Measurements from ENCODE around the gene HECTD3. TPM values are rescaled to one million over a fixed set of nuclear protein-coding genes. Genes with fewer than 3 reads are reported as not detected.

HECTD3 gene
- total RNA-seq, 1 experiment from 2014 or later = 18.6 TPM

- Histone ChIP-seq H3K9me3 (ENCODE audit: insufficient read depth, low read depth) (no peaks in the 10 kb centered on the region), H3F3A (ENCODE audit: insufficient read depth, low read depth) (peaks cover 9% of the 10 kb centered on the region; the same call in 1 of the 2 replicates), H3K4me3 (no peak overlapping the region), H3K4me1 (replicated peaks; ENCODE audit: insufficient read depth) (peaks cover 10% of the 10 kb centered on the region; the same call in 1 of the 2 replicates), H3K79me2 (ENCODE audit: low read depth) (no peaks in the 10 kb centered on the region), H3K27ac (no peak overlapping the region), H3K27me3 (ENCODE audit: insufficient read depth, low read depth) (no peaks in the 10 kb centered on the region), H3K36me3 (ENCODE audit: low read depth) (no peaks in the 10 kb centered on the region), H3K4me2 (no peak overlapping the region), H4K20me1 (ENCODE audit: insufficient read depth) (no peaks in the 10 kb centered on the region), H2AFZ (no peak overlapping the region), H3K9me2 (ENCODE audit: insufficient read depth) (no peaks in the 10 kb centered on the region)
- no TSS peak for BruUV-seq (replicated peaks)
- CTCF ChIA-PET = no interaction called here
- POLR2A ChIA-PET (ENCODE audit: unreplicated experiment) = interaction anchor here (0.6 kb wide), 2 partner anchors 306 to 1214 kb away, joined by 3 to 9 read pairs; partner anchors contain the start of gene RAD54L
- TF ChIP-seq EZH2 (IDR thresholded peaks at IDR 0.05; ENCODE audit: low read depth) = no peak
- no peak for TF ChIP-seq CTCF (conservative IDR thresholded peaks at IDR 0.05)
- no peak for DNase-seq
- intact Hi-C loops (cut with micrococcal nuclease; ENCODE audit: unreplicated experiment) = no loop called here
Measured at GRCh38 chr1:45033356-45033755, 22.2 kb upstream of the HECTD3 start.

GRCh38 chr1:45032837-45033236 is 21.7 kb upstream of the HECTD3 start:
- no TSS peak for BruUV-seq (replicated peaks)
- Histone ChIP-seq H3K4me2 (no peak overlapping the region), H3K79me2 (ENCODE audit: low read depth) (no peaks in the 10 kb centered on the region), H3K4me1 (replicated peaks; ENCODE audit: insufficient read depth) (peaks cover 8% of the 10 kb centered on the region; the same call in 1 of the 2 replicates), H3K9me2 (ENCODE audit: insufficient read depth) (no peaks in the 10 kb centered on the region), H4K20me1 (ENCODE audit: insufficient read depth) (no peaks in the 10 kb centered on the region), H3K9me3 (ENCODE audit: insufficient read depth, low read depth) (no peaks in the 10 kb centered on the region), H3K4me3 (no peak overlapping the region), H2AFZ (no peak overlapping the region), H3K27ac (no peak overlapping the region), H3K36me3 (ENCODE audit: low read depth) (no peaks in the 10 kb centered on the region), H3K27me3 (ENCODE audit: insufficient read depth, low read depth) (no peaks in the 10 kb centered on the region), H3F3A (ENCODE audit: insufficient read depth, low read depth) (peaks cover 6% of the 10 kb centered on the region; the same call in 1 of the 2 replicates)
- TF ChIP-seq CTCF (conservative IDR thresholded peaks at IDR 0.05) = no peak
- TF ChIP-seq EZH2 (IDR thresholded peaks at IDR 0.05; ENCODE audit: low read depth) = no peak
- no peak for DNase-seq
- ChIA-PET CTCF (no interaction called here), POLR2A (ENCODE audit: unreplicated experiment) (interaction anchor here (0.6 kb wide), 2 partner anchors 307 to 1215 kb away, joined by 3 to 9 read pairs; partner anchors contain the start of gene RAD54L)
- intact Hi-C loops (cut with micrococcal nuclease; ENCODE audit: unreplicated experiment) = no loop called here

GRCh38 chr1:45026446-45026845 is 15.3 kb upstream of the HECTD3 start:
- BruUV-seq (replicated peaks) = no TSS peak
- H3K4me2 ChIP-seq = no peak overlapping the region
- ChIA-PET POLR2A (ENCODE audit: unreplicated experiment) (no interaction called here), CTCF (no interaction called here)
- H3K4me3 ChIP-seq = no peak overlapping the region
- intact Hi-C loops (cut with micrococcal nuclease; ENCODE audit: unreplicated experiment) = no loop called here
- no peak overlapping the region; the same call in 1 of the 2 replicates for H2AFZ ChIP-seq
- H3K9me2 ChIP-seq (ENCODE audit: insufficient read depth) = no peaks in the 10 kb centered on the region
- H3K27me3 ChIP-seq (ENCODE audit: insufficient read depth, low read depth) = no peaks in the 10 kb centered on the region
- H4K20me1 ChIP-seq (ENCODE audit: insufficient read depth) = no peaks in the 10 kb centered on the region
- no peaks in the 10 kb centered on the region for H3K4me1 ChIP-seq (replicated peaks; ENCODE audit: insufficient read depth)
- H3K36me3 ChIP-seq (ENCODE audit: low read depth) = no peaks in the 10 kb centered on the region
- H3K27ac ChIP-seq = no peak overlapping the region
- TF ChIP-seq CTCF (conservative IDR thresholded peaks at IDR 0.05) (no peak), EZH2 (IDR thresholded peaks at IDR 0.05; ENCODE audit: low read depth) (no peak)
- H3K9me3 ChIP-seq (ENCODE audit: insufficient read depth, low read depth) = 0 out of 2 replicates have a peak, but pooled peaks cover 4% of the 10 kb centered on the region
- no peaks in the 10 kb centered on the region for H3F3A ChIP-seq (ENCODE audit: insufficient read depth, low read depth)
- DNase-seq = no peak
- H3K79me2 ChIP-seq (ENCODE audit: low read depth) = no peaks in the 10 kb centered on the region
